Subcutaneous abdominal adipose tissue (tissue), 5 donors: ENCODE results near the gene RAB6A.
A peak's percentile ranks its signal among the peaks of the same experiment; 100 is the strongest.

Source experiments
- H3K27ac ChIP-seq: one replicate; pipeline ENCODE4 v1.7.0; 2013; ENCODE audit warnings: low read depth, mild to moderate bottlenecking, inconsistent platforms, low read length, moderate library complexity
- H3K27me3 ChIP-seq, 5 donors: one replicate each; pipeline ENCODE4 v1.7.0; 2013; ENCODE audit warnings: low read length in 5 of 5, inconsistent platforms in 1 of 5; ENCODE audit not compliant: control insufficient read depth in 5 of 5, insufficient read depth in 4 of 5
- H3K36me3 ChIP-seq, 5 donors: one replicate each; pipeline ENCODE4 v1.7.0; 2013; ENCODE audit warnings: low read length in 5 of 5; ENCODE audit not compliant: control insufficient read depth in 5 of 5, insufficient read depth in 5 of 5
- H3K4me1 ChIP-seq, 5 donors: one replicate each; pipeline ENCODE4 v1.7.0; 2013; ENCODE audit warnings: low read length in 5 of 5, mild to moderate bottlenecking in 3 of 5, moderate library complexity in 1 of 5; ENCODE audit not compliant: control insufficient read depth in 5 of 5, insufficient read depth in 5 of 5
- H3K4me3 ChIP-seq, 5 donors: one replicate each; pipeline ENCODE4 v1.7.0; 2013; ENCODE audit warnings: low read length in 5 of 5, low read depth in 1 of 5
- H3K9ac ChIP-seq, 5 donors: one replicate each; pipeline ENCODE4 v1.7.0; 2013; ENCODE audit warnings: low read length in 5 of 5, mild to moderate bottlenecking in 4 of 5, moderate library complexity in 3 of 5
- H3K9me3 ChIP-seq, 5 donors: one replicate each; pipeline ENCODE4 v1.7.0; 2013; ENCODE audit warnings: low read length in 5 of 5; ENCODE audit not compliant: control insufficient read depth in 5 of 5
- donor health status: healthy.
- donor health status: healthy.
- donor health status: healthy.
- donor health status: healthy.
- donor health status: healthy.

Gene RAB6A

GRCh38 chr11:73760679-73761402 is at the start of gene RAB6A:
TSS of gene RAB6A (minus strand) at chr11:73761074. CDS start at chr11:73760635, 439 bp downstream.
- H3K27ac ChIP-seq, result peak within 1 kb of the TSS; percentile 83
- peak within 1 kb of the TSS; percentile 88 to 96 (median 94) for H3K4me3 ChIP-seq
- H3K9me3 ChIP-seq, result no peaks in the 10 kb centered on the region
- H3K36me3 ChIP-seq, result no peaks in the 10 kb centered on the region
- peak within 1 kb of the TSS; percentile 38 to 94 (median 89) for H3K9ac ChIP-seq
- H3K27me3 ChIP-seq, result no peaks in the 10 kb centered on the region
- H3K4me1 ChIP-seq, result peaks cover 0 to 27% (median 22%) of the 10 kb centered on the region in 5 donors

GRCh38 chr11:73810637-73811036 is 49.8 kb upstream of the RAB6A start:
- H3K36me3 ChIP-seq, result peaks cover 0 to 10% (median 3%) of the 10 kb centered on the region in 5 donors
- H3K27me3 ChIP-seq, result no peaks in the 10 kb centered on the region
- no peak overlapping the region for H3K27ac ChIP-seq
- H3K4me1 ChIP-seq, result no peaks in the 10 kb centered on the region
- H3K9ac ChIP-seq, result no peak overlapping the region
- no peaks in the 10 kb centered on the region for H3K9me3 ChIP-seq
- no peak overlapping the region for H3K4me3 ChIP-seq

GRCh38 chr11:73808052-73808451 is 47.2 kb upstream of the RAB6A start:
- no peak overlapping the region for H3K4me3 ChIP-seq
- H3K9ac ChIP-seq, result no peak overlapping the region
- H3K9me3 ChIP-seq, result no peaks in the 10 kb centered on the region
- no peaks in the 10 kb centered on the region for H3K27me3 ChIP-seq
- no peaks in the 10 kb centered on the region for H3K4me1 ChIP-seq
- peaks cover 0 to 10% (median 3%) of the 10 kb centered on the region in 5 donors for H3K36me3 ChIP-seq
- no peak overlapping the region for H3K27ac ChIP-seq

- Histone ChIP-seq H3K36me3 (peaks cover 0 to 10% (median 3%) of the 10 kb centered on the region in 5 donors), H3K4me3 (no peak overlapping the region), H3K4me1 (no peaks in the 10 kb centered on the region), H3K9me3 (no peaks in the 10 kb centered on the region), H3K27ac (no peak overlapping the region), H3K9ac (no peak overlapping the region), H3K27me3 (no peaks in the 10 kb centered on the region)
These were observed 43.8 kb upstream of the RAB6A start for GRCh38 chr11:73804712-73805111.

- no peaks in the 10 kb centered on the region for H3K9me3 ChIP-seq
- peaks cover 3 to 13% (median 10%) of the 10 kb centered on the region in 5 donors for H3K36me3 ChIP-seq
- H3K9ac ChIP-seq, result no peak overlapping the region
- no peaks in the 10 kb centered on the region for H3K27me3 ChIP-seq
- no peaks in the 10 kb centered on the region for H3K4me1 ChIP-seq
- H3K4me3 ChIP-seq, result no peak overlapping the region
- H3K27ac ChIP-seq, result no peak overlapping the region
These were observed 40.3 kb upstream of the RAB6A start for GRCh38 chr11:73801136-73801535.

GRCh38 chr11:73800276-73800806 is 39.5 kb upstream of the RAB6A start:
- H3K36me3 ChIP-seq, result peaks cover 0 to 15% (median 11%) of the 10 kb centered on the region in 5 donors
- no peak overlapping the region for H3K27ac ChIP-seq
- H3K4me3 ChIP-seq, result no peak overlapping the region
- H3K4me1 ChIP-seq, result no peaks in the 10 kb centered on the region
- H3K9me3 ChIP-seq, result no peaks in the 10 kb centered on the region
- H3K27me3 ChIP-seq, result no peaks in the 10 kb centered on the region
- H3K9ac ChIP-seq, result no peak overlapping the region

GRCh38 chr11:73797457-73797856 is 36.6 kb upstream of the RAB6A start:
- Histone ChIP-seq H3K4me3 (no peak overlapping the region), H3K27me3 (no peaks in the 10 kb centered on the region), H3K9me3 (no peaks in the 10 kb centered on the region), H3K9ac (no peak overlapping the region), H3K36me3 (peaks cover 0 to 15% (median 11%) of the 10 kb centered on the region in 5 donors), H3K4me1 (no peaks in the 10 kb centered on the region), H3K27ac (no peak overlapping the region)

GRCh38 chr11:73795925-73796632 is 35.2 kb upstream of the RAB6A start:
- H3K36me3 ChIP-seq, result peaks cover 0 to 15% (median 11%) of the 10 kb centered on the region in 5 donors
- no peaks in the 10 kb centered on the region for H3K4me1 ChIP-seq
- no peaks in the 10 kb centered on the region for H3K9me3 ChIP-seq
- no peak overlapping the region for H3K4me3 ChIP-seq
- H3K27ac ChIP-seq, result no peak overlapping the region
- H3K27me3 ChIP-seq, result no peaks in the 10 kb centered on the region
- no peak overlapping the region for H3K9ac ChIP-seq

GRCh38 chr11:73792584-73792983 is 31.7 kb upstream of the RAB6A start:
- Histone ChIP-seq H3K27ac (no peak overlapping the region), H3K4me3 (no peak overlapping the region), H3K4me1 (peaks cover 0 to 15% (median 5%) of the 10 kb centered on the region in 5 donors), H3K27me3 (no peaks in the 10 kb centered on the region), H3K9ac (no peak overlapping the region), H3K9me3 (no peaks in the 10 kb centered on the region), H3K36me3 (peaks cover 0 to 14% (median 9%) of the 10 kb centered on the region in 5 donors)

- Histone ChIP-seq H3K9me3 (no peaks in the 10 kb centered on the region), H3K27ac (peak overlapping the region; percentile 63), H3K36me3 (no peaks in the 10 kb centered on the region), H3K9ac (no peak overlapping the region), H3K4me3 (no peak overlapping the region), H3K4me1 (peaks cover 0 to 21% (median 13%) of the 10 kb centered on the region in 5 donors), H3K27me3 (no peaks in the 10 kb centered on the region)
These were observed 28.4 kb upstream of the RAB6A start for GRCh38 chr11:73789279-73789670.
